T47D (cell line): ENCODE data around the gene OSBPL6.
"Not testable (repeated sequence)": the region's sequence is repeated elsewhere in the genome, so short reads cannot be mapped to it uniquely, and the experiment has no call there.

Source experiments
- DNase-seq, 2 experiments: peaks; one replicate each; pipeline versions ENCODE4 v3.0.0 to v3.0.0-alpha.2; 2011 to 2012; ENCODE audit warnings: low read depth in 1 of 2, low spot score in 1 of 2
- JUND ChIP-seq: IDR thresholded peaks from 2 replicates; pipeline ENCODE4 v1.6.1; 2012; ENCODE audit warnings: low read depth
- in situ Hi-C: cut with HindIII; loops from 2 replicates; pipeline ENCODE4 v1.10.0; 2016; ENCODE audit warnings: low sequenced_read_pairs, low pct_unique_long_range_greater_than_20kb

OSBPL6 gene

DNA sequence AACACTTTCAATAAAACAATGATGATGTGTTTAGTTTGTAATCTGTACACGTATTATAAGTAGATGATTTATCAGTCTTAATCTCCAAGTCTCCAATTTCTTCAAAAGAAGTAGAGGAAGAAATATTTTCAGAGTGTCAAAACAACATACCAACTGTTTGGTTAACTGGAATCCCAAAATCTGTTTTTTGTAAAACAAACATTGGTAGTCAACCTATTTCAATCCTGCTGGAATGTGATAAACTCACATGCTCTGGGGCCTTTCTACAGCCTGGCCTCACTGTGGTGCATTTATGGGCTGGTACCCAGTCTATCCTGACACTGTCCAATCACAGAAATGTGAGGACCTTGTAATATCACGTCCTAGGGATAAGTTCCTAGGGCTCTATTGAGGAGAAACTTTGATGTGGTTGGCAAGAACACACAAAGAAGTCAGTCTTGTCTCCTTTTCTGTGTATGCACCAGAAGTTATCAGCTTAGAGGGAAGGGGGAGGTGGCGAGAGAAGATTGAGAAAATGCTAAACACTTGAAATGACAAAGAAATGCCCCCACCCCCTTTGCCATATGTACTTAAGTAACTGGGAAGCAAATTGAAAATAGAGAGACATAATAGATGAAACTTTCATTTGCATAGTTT lies 209.5 kb downstream of the OSBPL6 start:
- in situ Hi-C loops: no loop called here
- no peak for DNase-seq
- TF ChIP-seq JUND: no peak

DNA sequence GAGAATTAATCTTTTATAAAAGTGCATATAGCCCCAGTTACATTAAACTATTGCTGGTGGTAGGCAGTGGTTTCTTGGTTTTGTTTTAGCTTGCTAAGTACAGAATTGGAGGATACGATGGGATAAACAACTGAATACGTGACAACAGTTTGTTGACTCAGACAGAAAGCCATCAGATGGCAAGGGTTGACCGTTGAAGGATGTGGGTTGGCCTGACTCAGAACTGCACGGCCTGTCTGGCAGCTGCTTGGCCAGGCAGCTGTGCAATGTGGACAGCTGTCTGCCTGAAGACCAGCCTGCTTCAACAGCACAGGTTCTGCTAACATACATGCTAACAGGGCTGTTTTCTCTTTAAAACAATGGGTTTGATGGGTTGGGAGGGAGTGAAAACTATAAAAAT lies 210.1 kb downstream of the OSBPL6 start:
- DNase-seq: peak in 1 of 2 experiments; percentile 53
- in situ Hi-C loops: no loop called here
- no peak for TF ChIP-seq JUND

DNA sequence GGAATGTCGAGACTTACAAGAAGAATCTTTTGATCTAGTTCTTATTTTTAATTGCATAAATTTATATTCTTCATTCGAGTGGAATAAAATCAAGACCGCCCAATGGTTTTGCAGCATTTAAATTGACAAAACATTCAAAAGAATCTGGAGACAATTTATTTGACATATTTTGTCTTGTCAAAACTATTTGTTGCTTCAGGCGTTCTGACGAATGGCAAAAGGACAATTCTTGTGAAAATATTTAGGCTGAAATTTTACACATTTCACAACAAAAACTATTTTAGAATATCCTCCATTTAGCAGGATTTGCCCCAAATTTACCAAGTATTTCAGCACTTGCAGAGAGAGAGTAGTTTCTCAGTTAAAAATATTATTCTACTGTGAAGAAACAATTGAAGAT lies 214.9 kb downstream of the OSBPL6 start:
- no peak for TF ChIP-seq JUND
- DNase-seq: no peak
- in situ Hi-C loops: no loop called here

DNA sequence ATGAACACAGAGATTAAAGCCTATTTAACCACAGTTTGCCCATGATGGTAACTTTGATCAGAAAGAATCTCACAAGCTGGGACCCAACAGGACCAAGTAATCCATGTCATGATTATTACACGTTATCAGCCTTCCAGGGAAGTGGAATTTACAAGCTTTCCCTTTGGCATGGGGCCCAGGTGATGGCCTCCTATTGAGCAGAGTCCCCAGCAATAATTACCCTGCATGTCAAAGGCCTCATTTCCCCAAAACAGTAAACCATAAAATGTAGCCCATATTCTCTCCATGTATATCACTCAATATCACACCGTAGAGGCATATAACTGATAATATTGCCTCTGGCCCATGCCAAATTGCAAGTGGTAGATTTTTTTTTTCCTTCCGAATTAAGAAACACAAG lies 217.7 kb downstream of the OSBPL6 start:
- in situ Hi-C loops: no loop called here
- TF ChIP-seq JUND: no peak
- no peak for DNase-seq

GRCh38 chr2:178412453-178412852 lies 218.1 kb downstream of the OSBPL6 start:
- DNase-seq, in situ Hi-C loops: not testable (repeated sequence)

DNA sequence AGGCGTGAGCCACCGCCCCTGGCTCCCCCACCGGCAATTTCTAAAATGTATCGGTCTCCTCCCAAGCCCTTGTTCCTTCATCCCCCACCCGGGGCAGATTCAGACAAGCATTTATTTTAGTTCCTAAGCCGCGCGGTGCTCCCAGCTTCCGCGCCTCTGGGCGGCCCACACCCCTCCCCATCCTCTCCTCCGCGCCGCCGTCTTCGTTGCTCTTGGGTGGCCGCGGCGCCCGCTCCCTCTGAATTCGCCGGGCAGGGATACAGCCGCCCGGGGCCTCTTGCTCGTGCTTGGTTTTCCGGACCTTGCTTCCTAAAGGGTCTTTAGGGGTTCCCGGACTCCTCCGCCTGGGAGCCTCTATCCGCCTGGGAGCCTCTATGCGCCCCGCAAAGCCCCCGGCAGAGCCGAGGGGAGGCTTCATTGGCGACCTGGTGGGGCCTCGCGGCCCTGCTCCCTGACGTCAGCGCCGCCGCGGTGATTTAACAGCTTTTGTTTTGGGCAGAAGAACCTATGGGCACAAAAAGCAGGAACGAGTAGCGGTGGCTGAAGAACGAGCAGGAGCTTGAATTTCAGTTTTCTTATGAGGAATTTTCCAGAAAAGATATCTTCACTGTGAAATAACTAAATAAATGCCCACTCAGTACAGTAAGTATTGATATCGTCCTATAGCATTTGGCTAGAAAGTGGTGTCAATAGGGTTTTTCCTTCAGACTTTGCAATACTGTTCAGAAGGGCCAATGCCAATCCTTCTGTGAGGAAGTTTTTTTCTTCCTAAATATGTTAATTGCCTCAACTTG lies 219.4 kb downstream of the OSBPL6 start:
- in situ Hi-C loops: no loop called here
- TF ChIP-seq JUND: no peak
- DNase-seq: peak in 1 of 2 experiments; percentile 65

GRCh38 chr2:178414266-178415247 lies 220.2 kb downstream of the OSBPL6 start:
- peak; percentile 31 to 91 for DNase-seq
- no peak for TF ChIP-seq JUND
- in situ Hi-C loops: no loop called here

GRCh38 chr2:178415979-178416378 lies 221.7 kb downstream of the OSBPL6 start:
- in situ Hi-C loops: no loop called here
- DNase-seq: no peak
- no peak for TF ChIP-seq JUND

GRCh38 chr2:178417916-178418315 lies 223.6 kb downstream of the OSBPL6 start:
- in situ Hi-C loops: no loop called here
- DNase-seq: no peak
- TF ChIP-seq JUND: no peak

- TF ChIP-seq JUND: no peak
- no peak for DNase-seq
- in situ Hi-C loops: no loop called here
These were observed 224.1 kb downstream of the OSBPL6 start for GRCh38 chr2:178418426-178418825.

GRCh38 chr2:178419123-178419522 lies 224.8 kb downstream of the OSBPL6 start:
- peak in 1 of 2 experiments; percentile 29 for DNase-seq
- TF ChIP-seq JUND: no peak
- in situ Hi-C loops: no loop called here

DNA sequence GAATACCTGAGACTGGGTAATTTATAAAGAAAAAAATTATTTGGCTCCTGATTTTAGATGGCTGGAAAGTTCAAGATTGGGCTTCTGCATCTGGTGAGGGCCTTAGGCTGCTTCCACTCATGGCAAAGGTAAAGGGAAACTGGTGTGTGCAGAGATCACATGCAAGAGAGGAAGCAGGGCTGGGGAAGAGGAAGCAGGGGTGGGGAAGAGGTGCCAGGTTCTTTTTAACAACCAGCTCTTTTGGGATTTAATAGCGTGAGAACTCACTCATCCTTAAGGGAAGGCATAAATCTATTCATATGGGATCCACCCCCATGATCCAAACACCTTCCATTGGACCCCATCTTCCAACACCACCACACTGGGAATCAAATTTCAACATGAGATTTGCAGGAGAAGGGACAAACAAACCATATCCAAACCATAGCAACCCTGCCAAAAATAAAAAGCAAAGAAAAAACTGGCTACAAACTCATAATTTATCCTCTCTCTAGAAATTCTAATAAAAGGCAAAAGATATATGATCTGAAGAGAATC lies 226.2 kb downstream of the OSBPL6 start:
- no peak for TF ChIP-seq JUND
- in situ Hi-C loops: no loop called here

More for the DNA sequence above, 226.2 kb downstream of the OSBPL6 start:
- DNase-seq: no peak
